ENCODE data around the gene MAD1L1. TPM values are rescaled to one million over a fixed set of nuclear protein-coding genes. Genes with fewer than 3 reads are reported as not detected.

The MAD1L1 gene
- total RNA-seq, 1 experiment from 2014 or later, result 38.5 TPM

DNA sequence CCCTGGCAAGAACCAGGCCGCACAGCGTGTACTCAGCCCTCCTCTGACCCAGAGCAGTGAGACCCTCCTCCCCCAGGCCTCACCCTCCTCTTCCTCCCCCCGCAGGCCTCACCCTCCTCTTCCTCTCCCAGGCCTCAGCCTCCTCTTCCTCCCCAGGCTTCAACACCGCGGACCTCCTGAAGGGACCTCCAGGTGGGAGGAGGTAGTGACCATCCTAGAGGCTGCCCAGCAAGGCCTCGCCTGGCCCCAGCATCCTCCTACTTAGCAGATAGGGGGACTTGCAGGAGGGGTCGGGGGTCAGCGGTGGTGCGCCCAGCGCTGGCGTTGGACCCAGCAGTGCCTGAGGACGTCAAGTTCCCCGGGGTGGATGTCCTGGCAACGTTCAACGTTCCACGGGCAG, 291.9 kb downstream of the MAD1L1 start:
- no peaks in the 10 kb centered on the region for H3K9me2 ChIP-seq (ENCODE audit: insufficient read depth)
- no peaks in the 10 kb centered on the region; the same call in 1 of the 2 replicates for H3K79me2 ChIP-seq (ENCODE audit: insufficient read depth, low read length)
- no peak for ATAC-seq
- no TSS peak for BruUV-seq (replicated peaks)
- ChIA-PET CTCF (no interaction called here), RAD21 (ENCODE audit: low non-redundant PET in 1 of 2, low total read pairs in 2 of 2, uncharacterized antibody in 2 of 2, unreplicated experiment in 2 of 2) (no interaction called here), POLR2A (no interaction called here)
- no peaks in the 10 kb centered on the region for H3K27me3 ChIP-seq (ENCODE audit: insufficient read depth, low read length)
- H3K36me3 ChIP-seq (ENCODE audit: control insufficient read depth in 1 of 2, insufficient read depth in 2 of 2, low read length in 2 of 2), result no peaks in the 10 kb centered on the region
- no peaks in the 10 kb centered on the region for H4K20me1 ChIP-seq (ENCODE audit: insufficient read depth)
- peaks cover 13 to 19% of the 10 kb centered on the region in 2 experiments for H3K4me1 ChIP-seq (ENCODE audit: control insufficient read depth in 1 of 2, insufficient read depth in 2 of 2, low read length in 2 of 2)
- H3K9me3 ChIP-seq (ENCODE audit: control insufficient read depth in 1 of 2, insufficient read depth in 1 of 2, low read depth in 1 of 2, low read length in 2 of 2), result no peaks in the 10 kb centered on the region
- H3K9ac ChIP-seq (ENCODE audit: low read length), result no peak overlapping the region
- TF ChIP-seq SIN3A (IDR thresholded peaks at IDR 0.05; ENCODE audit: low read depth) (no peak), ZFX (IDR thresholded peaks at IDR 0.05) (no peak), ELF1 (IDR thresholded peaks at IDR 0.05; ENCODE audit: borderline replicate concordance, low read depth) (no peak), CBX3 (IDR thresholded peaks at IDR 0.05; ENCODE audit: low read depth) (no peak), EGR1 (IDR thresholded peaks at IDR 0.05; ENCODE audit: low read depth) (no peak), RAD21 (IDR thresholded peaks at IDR 0.05; ENCODE audit: low read depth) (no peak), CEBPB (IDR thresholded peaks at IDR 0.05; ENCODE audit: low read depth) (no peak), ZNF274 (IDR thresholded peaks at IDR 0.05; ENCODE audit: low read depth, low read length) (no peak), SRF (IDR thresholded peaks at IDR 0.05; ENCODE audit: low read depth) (no peak)
- TF ChIP-seq, protein P1, sequence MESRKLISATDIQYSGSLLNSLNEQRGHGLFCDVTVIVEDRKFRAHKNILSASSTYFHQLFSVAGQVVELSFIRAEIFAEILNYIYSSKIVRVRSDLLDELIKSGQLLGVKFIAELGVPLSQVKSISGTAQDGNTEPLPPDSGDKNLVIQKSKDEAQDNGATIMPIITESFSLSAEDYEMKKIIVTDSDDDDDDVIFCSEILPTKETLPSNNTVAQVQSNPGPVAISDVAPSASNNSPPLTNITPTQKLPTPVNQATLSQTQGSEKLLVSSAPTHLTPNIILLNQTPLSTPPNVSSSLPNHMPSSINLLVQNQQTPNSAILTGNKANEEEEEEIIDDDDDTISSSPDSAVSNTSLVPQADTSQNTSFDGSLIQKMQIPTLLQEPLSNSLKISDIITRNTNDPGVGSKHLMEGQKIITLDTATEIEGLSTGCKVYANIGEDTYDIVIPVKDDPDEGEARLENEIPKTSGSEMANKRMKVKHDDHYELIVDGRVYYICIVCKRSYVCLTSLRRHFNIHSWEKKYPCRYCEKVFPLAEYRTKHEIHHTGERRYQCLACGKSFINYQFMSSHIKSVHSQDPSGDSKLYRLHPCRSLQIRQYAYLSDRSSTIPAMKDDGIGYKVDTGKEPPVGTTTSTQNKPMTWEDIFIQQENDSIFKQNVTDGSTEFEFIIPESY (IDR thresholded peaks at IDR 0.05; ENCODE audit: extremely low read depth, insufficient replicate concordance, low read length), result no peak
- TF ChIP-seq, protein P2, sequence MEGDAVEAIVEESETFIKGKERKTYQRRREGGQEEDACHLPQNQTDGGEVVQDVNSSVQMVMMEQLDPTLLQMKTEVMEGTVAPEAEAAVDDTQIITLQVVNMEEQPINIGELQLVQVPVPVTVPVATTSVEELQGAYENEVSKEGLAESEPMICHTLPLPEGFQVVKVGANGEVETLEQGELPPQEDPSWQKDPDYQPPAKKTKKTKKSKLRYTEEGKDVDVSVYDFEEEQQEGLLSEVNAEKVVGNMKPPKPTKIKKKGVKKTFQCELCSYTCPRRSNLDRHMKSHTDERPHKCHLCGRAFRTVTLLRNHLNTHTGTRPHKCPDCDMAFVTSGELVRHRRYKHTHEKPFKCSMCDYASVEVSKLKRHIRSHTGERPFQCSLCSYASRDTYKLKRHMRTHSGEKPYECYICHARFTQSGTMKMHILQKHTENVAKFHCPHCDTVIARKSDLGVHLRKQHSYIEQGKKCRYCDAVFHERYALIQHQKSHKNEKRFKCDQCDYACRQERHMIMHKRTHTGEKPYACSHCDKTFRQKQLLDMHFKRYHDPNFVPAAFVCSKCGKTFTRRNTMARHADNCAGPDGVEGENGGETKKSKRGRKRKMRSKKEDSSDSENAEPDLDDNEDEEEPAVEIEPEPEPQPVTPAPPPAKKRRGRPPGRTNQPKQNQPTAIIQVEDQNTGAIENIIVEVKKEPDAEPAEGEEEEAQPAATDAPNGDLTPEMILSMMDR (IDR thresholded peaks at IDR 0.05 in 2 of 3, conservative IDR thresholded peaks at IDR 0.05 in 1 of 3; ENCODE audit: borderline replicate concordance in 1 of 3, insufficient read depth in 1 of 3, low read depth in 2 of 3, low read length in 2 of 3), result no peak
- TF ChIP-seq, protein P3, sequence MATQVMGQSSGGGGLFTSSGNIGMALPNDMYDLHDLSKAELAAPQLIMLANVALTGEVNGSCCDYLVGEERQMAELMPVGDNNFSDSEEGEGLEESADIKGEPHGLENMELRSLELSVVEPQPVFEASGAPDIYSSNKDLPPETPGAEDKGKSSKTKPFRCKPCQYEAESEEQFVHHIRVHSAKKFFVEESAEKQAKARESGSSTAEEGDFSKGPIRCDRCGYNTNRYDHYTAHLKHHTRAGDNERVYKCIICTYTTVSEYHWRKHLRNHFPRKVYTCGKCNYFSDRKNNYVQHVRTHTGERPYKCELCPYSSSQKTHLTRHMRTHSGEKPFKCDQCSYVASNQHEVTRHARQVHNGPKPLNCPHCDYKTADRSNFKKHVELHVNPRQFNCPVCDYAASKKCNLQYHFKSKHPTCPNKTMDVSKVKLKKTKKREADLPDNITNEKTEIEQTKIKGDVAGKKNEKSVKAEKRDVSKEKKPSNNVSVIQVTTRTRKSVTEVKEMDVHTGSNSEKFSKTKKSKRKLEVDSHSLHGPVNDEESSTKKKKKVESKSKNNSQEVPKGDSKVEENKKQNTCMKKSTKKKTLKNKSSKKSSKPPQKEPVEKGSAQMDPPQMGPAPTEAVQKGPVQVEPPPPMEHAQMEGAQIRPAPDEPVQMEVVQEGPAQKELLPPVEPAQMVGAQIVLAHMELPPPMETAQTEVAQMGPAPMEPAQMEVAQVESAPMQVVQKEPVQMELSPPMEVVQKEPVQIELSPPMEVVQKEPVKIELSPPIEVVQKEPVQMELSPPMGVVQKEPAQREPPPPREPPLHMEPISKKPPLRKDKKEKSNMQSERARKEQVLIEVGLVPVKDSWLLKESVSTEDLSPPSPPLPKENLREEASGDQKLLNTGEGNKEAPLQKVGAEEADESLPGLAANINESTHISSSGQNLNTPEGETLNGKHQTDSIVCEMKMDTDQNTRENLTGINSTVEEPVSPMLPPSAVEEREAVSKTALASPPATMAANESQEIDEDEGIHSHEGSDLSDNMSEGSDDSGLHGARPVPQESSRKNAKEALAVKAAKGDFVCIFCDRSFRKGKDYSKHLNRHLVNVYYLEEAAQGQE (IDR thresholded peaks at IDR 0.05; ENCODE audit: low read depth), result no peak
- no peak overlapping the region; the same call in 1 of the 2 replicates for H3K27ac ChIP-seq (ENCODE audit: low read depth, low read length)
- H3K4me3 ChIP-seq (replicated peaks in 1 of 2; ENCODE audit: low read depth in 1 of 2, low read length in 2 of 2), result no peak overlapping the region
- intact Hi-C loops (cut with micrococcal nuclease), result no loop called here
- peak overlapping the region; percentile 34 for H3K4me2 ChIP-seq (ENCODE audit: low read length)
- DNase-seq (ENCODE audit: low read depth, low spot score), result no peak
- no peak overlapping the region for H2AFZ ChIP-seq (ENCODE audit: low read depth, low read length, poor library complexity, severe bottlenecking)
